Measurements from ENCODE around the gene BPIFA1.

DNA sequence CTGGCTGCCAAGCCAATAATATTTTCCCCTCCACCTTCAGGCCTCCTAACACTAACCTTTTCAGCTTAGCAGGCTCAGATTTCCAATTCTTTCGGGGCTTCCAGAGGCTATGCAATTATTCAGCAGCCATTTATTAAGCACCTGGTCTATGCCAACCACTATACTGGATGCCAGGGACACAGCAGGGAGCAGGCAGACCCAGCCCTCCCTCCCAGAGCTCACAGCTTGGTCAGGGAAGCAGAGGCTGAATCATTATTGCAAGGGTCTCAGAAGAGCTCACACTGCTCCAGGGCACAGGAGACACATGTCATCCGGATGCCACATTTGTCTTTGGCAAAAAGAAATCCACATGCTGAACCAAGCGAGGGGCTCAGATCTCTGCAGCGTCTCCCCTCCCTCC, 48.5 kb downstream of the BPIFA1 start:
- no peak for TF ChIP-seq REST (IDR thresholded peaks at IDR 0.05; ENCODE audit: borderline replicate concordance)
- no peak for TF ChIP-seq REST (CRISPR knock-in tag; IDR thresholded peaks at IDR 0.05; ENCODE audit: low read depth)
- no peak for TF ChIP-seq EZH2 (IDR thresholded peaks at IDR 0.05; ENCODE audit: borderline replicate concordance, low read depth, low read length)
- TF ChIP-seq RAD21 (CRISPR knock-in tag; conservative IDR thresholded peaks at IDR 0.05 in 1 of 2, IDR thresholded peaks at IDR 0.05 in 1 of 2), result no peak
- TF ChIP-seq NFRKB (IDR thresholded peaks at IDR 0.05; ENCODE audit: low read depth), result no peak
- no peak for TF ChIP-seq PHF8 (IDR thresholded peaks at IDR 0.05; ENCODE audit: borderline replicate concordance, low read length)
- no peak for TF ChIP-seq ZNF212 (CRISPR knock-in tag; IDR thresholded peaks at IDR 0.05)
- TF ChIP-seq, protein P1, sequence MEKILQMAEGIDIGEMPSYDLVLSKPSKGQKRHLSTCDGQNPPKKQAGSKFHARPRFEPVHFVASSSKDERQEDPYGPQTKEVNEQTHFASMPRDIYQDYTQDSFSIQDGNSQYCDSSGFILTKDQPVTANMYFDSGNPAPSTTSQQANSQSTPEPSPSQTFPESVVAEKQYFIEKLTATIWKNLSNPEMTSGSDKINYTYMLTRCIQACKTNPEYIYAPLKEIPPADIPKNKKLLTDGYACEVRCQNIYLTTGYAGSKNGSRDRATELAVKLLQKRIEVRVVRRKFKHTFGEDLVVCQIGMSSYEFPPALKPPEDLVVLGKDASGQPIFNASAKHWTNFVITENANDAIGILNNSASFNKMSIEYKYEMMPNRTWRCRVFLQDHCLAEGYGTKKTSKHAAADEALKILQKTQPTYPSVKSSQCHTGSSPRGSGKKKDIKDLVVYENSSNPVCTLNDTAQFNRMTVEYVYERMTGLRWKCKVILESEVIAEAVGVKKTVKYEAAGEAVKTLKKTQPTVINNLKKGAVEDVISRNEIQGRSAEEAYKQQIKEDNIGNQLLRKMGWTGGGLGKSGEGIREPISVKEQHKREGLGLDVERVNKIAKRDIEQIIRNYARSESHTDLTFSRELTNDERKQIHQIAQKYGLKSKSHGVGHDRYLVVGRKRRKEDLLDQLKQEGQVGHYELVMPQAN (IDR thresholded peaks at IDR 0.05; ENCODE audit: borderline replicate concordance), result no peak
- no peak for TF ChIP-seq DACH1 (IDR thresholded peaks at IDR 0.05; ENCODE audit: partially characterized antibody)
- TF ChIP-seq, protein P2, sequence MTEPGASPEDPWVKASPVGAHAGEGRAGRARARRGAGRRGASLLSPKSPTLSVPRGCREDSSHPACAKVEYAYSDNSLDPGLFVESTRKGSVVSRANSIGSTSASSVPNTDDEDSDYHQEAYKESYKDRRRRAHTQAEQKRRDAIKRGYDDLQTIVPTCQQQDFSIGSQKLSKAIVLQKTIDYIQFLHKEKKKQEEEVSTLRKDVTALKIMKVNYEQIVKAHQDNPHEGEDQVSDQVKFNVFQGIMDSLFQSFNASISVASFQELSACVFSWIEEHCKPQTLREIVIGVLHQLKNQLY (CRISPR knock-in tag; conservative IDR thresholded peaks at IDR 0.05), result no peak

All from K562 (cell line).